Hepatocyte (in vitro differentiated cells): ENCODE measurements around the gene BRCA1.

Experiments used
- CTCF ChIP-seq: fragments of 200-600 bp; sonication (generic); IDR thresholded peaks from 2 replicates; pipeline ENCODE4 v1.5.1; 2016; ENCODE audit warnings: antibody characterized with exemption, mild to moderate bottlenecking; ENCODE audit not compliant: poor library complexity
- EZH2 ChIP-seq: fragments of 200-600 bp; sonication (generic); IDR thresholded peaks from 2 replicates; pipeline ENCODE4 v1.6.1; 2016; ENCODE audit warnings: antibody characterized with exemption, mild to moderate bottlenecking, borderline replicate concordance

GRCh38 chr17:43062984-43063638 is 62.1 kb downstream of the BRCA1 start:
- no peak for TF ChIP-seq CTCF
- no peak for TF ChIP-seq EZH2
